HFFc6 (cell line): ENCODE measurements around the gene SOX5. TPM values are rescaled to one million over a fixed set of nuclear protein-coding genes. Genes with fewer than 3 reads are reported as not detected.

Source experiments
- DNase-seq: peaks from one replicate; pipeline ENCODE4 v3.0.0-alpha.2; 2018
- H3K27ac Mint-ChIP-seq: 2 replicates; pipeline ENCODE4 v1.8.0; 2020; ENCODE audit warnings: mild to moderate bottlenecking, mixed read lengths
- H3K27me3 Mint-ChIP-seq: 2 replicates; pipeline ENCODE4 v1.8.0; 2021; ENCODE audit warnings: mild to moderate bottlenecking, moderate library complexity, mixed read lengths; ENCODE audit not compliant: insufficient read depth
- H3K36me3 Mint-ChIP-seq: 2 replicates; pipeline ENCODE4 v1.8.0; 2021; ENCODE audit warnings: low read depth, mixed read lengths
- H3K4me1 Mint-ChIP-seq: 2 replicates; pipeline ENCODE4 v1.8.0; 2020; ENCODE audit warnings: low read depth, mixed read lengths
- H3K4me3 Mint-ChIP-seq: 2 replicates; pipeline ENCODE4 v1.8.0; 2020; ENCODE audit warnings: mild to moderate bottlenecking, moderate library complexity, mixed read lengths
- H3K9me3 Mint-ChIP-seq: 2 replicates; pipeline ENCODE4 v1.8.0; 2020; ENCODE audit warnings: mild to moderate bottlenecking, mixed read lengths
- total RNA-seq, 6 experiments: library from RNA; stranded (reverse); fragmentation: NEBNext Ultra II Directional; extraction: Animal tissue kit (Norgen Biotek cat#: 25700); gene quantifications; 2 replicates in 1 of 6; 3 replicates in 5 of 6; pipeline ENCODE4 v1.2.3, GENCODE V29; 2021
- TF ChIP-seq, protein P1 (sequence below): fragments of 200-600 bp; sonication (generic); IDR thresholded peaks from 2 replicates; pipeline ENCODE4 v1.5.0; 2021; ENCODE audit warnings: antibody characterized with exemption, mild to moderate bottlenecking

The SOX5 gene
- total RNA-seq, 6 experiments from 2014 or later, result not detected

DNA sequence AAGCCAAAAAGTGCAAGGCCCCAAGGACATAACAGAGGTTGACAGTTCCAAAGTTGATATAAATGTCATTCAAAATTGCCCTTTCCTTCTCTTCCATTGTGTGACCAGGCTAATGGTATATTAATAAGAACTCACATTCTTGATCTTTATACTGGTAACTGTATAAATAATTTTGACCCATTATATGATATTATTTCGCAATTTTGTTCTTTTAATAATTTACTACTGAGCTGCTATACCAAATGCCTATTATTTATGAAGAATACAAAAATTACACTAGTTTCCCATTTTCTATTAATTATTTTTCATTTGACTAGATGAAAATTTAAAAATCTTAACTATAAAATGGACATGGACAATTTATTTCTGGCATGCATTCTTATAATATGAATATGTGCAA is 370.2 kb downstream of the SOX5 start:
- Mint-ChIP-seq H3K4me3 (no peak overlapping the region), H3K9me3 (peaks cover 24% of the 10 kb centered on the region), H3K36me3 (no peaks in the 10 kb centered on the region), H3K27ac (no peak overlapping the region), H3K27me3 (no peaks in the 10 kb centered on the region), H3K4me1 (no peaks in the 10 kb centered on the region)
- DNase-seq, result no peak
- TF ChIP-seq, protein P1, sequence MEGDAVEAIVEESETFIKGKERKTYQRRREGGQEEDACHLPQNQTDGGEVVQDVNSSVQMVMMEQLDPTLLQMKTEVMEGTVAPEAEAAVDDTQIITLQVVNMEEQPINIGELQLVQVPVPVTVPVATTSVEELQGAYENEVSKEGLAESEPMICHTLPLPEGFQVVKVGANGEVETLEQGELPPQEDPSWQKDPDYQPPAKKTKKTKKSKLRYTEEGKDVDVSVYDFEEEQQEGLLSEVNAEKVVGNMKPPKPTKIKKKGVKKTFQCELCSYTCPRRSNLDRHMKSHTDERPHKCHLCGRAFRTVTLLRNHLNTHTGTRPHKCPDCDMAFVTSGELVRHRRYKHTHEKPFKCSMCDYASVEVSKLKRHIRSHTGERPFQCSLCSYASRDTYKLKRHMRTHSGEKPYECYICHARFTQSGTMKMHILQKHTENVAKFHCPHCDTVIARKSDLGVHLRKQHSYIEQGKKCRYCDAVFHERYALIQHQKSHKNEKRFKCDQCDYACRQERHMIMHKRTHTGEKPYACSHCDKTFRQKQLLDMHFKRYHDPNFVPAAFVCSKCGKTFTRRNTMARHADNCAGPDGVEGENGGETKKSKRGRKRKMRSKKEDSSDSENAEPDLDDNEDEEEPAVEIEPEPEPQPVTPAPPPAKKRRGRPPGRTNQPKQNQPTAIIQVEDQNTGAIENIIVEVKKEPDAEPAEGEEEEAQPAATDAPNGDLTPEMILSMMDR, result no peak

DNA sequence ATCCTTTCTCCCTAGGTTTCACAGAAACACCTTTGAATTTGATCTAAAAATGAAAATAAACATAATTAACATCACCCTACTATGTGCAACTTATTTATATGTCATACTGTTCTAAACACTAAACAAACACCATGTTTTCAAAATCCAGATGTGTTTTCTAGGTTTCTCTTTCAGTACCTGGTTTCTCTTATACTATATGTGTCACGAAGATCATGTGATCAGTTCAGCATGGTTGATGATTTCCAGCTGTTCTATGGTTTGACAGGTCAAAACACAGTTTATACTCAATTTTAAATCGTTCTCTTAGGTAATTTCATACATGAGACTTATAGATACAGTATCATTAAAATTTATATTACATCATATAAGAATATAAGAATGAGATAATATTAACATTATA is 373.1 kb downstream of the SOX5 start:
- peaks cover 27% of the 10 kb centered on the region for H3K9me3 Mint-ChIP-seq
- DNase-seq, result no peak
- no peaks in the 10 kb centered on the region for H3K4me1 Mint-ChIP-seq
- TF ChIP-seq, protein P1, result no peak
- H3K27me3 Mint-ChIP-seq, result no peaks in the 10 kb centered on the region
- H3K36me3 Mint-ChIP-seq, result no peaks in the 10 kb centered on the region
- H3K27ac Mint-ChIP-seq, result no peak overlapping the region
- no peak overlapping the region for H3K4me3 Mint-ChIP-seq

DNA sequence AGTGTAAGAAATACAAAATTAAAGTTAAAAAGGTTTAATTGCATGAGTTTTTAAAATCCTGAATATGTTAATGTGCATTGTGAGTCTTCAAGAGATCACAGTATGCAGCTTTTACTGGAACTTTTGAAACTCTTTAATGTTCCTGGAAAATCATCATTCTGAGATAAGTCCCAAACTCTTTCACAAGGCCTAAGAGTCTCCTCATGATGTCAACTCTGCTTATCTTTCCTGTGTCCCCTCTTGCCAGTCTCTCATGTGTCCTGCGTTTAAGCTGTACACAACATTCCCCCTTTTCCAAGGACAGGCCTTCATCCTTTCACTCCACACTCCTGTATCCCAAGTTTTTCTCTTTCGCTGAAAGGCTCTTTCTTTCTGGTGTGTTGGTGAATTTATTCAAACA is 380.1 kb downstream of the SOX5 start:
- Mint-ChIP-seq H3K27ac (no peak overlapping the region), H3K36me3 (peaks cover 5% of the 10 kb centered on the region), H3K4me1 (no peaks in the 10 kb centered on the region), H3K4me3 (no peak overlapping the region), H3K27me3 (no peaks in the 10 kb centered on the region; the same call in 1 of the 2 replicates), H3K9me3 (peaks cover 42% of the 10 kb centered on the region)
- TF ChIP-seq, protein P1, result no peak
- no peak for DNase-seq

DNA sequence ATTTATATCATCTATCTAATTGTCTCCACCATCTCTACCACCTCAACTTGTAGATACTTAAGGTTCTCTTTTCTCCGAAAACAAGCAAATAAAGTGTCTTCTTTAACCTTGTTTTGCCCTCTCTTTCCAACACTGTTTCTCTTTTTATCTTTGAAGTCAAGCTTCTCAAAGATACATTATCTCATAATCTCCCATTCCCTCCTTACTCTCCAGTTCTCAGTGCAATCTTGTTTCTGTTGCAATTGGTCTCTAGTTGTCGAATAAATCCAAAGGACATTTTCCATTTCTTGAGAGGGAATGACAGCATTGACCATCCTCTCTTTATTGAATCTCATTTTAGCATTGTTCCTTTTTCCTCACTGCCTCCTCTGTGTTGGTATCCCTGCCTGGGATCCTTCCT is 383.3 kb downstream of the SOX5 start:
- H3K4me3 Mint-ChIP-seq, result no peak overlapping the region
- H3K4me1 Mint-ChIP-seq, result no peaks in the 10 kb centered on the region
- no peaks in the 10 kb centered on the region; the same call in 1 of the 2 replicates for H3K27me3 Mint-ChIP-seq
- TF ChIP-seq, protein P1, result no peak
- DNase-seq, result no peak
- H3K9me3 Mint-ChIP-seq, result peaks cover 51% of the 10 kb centered on the region
- H3K27ac Mint-ChIP-seq, result no peak overlapping the region
- H3K36me3 Mint-ChIP-seq, result peaks cover 5% of the 10 kb centered on the region

DNA sequence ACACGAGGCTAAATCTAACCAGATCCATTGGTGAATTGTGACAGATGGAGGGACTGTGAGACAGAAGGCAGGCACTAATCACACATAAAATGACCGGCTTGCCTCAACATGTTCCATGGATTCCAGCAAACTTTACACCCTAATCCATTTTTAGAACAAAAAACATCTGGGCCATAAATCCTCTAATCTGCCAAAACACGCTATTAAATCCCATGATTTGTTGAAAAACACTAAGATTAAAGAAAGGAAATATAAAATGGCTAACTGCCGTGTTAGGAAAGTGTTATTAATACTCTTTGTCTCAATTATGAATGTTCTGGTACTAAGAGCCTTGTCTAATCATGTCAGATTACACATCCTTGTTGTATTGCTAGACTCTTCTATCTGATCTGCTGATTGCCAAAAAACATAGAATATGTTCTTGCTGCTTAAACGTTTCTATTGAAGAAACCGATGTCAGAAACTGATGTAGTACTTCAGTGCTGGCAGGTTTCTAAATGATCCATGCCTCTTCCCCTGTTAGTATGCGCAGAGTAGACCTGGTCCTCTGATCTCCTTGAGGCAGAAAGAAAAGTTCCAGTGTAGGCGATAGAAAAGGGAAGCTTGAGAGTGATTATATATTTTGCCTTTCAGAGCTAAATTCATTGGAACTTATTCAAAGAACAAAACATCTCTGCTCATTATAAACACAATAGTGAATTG is 384.9 kb downstream of the SOX5 start:
- Mint-ChIP-seq H3K4me3 (no peak overlapping the region), H3K36me3 (peaks cover 5% of the 10 kb centered on the region), H3K9me3 (peaks cover 49% of the 10 kb centered on the region), H3K27me3 (no peaks in the 10 kb centered on the region; the same call in 1 of the 2 replicates), H3K4me1 (no peaks in the 10 kb centered on the region), H3K27ac (no peak overlapping the region)
- TF ChIP-seq, protein P1, result no peak
- DNase-seq, result no peak
